ENCODE measurements around the gene SEPTIN2.
"Not testable (repeated sequence)": the region's sequence is repeated elsewhere in the genome, so short reads cannot be mapped to it uniquely, and the experiment has no call there.

Gene SEPTIN2

GRCh38 chr2:241354668-241355658 is 39.2 kb downstream of the SEPTIN2 start:
- peak; percentile 48 for DNase-seq

- DNase-seq, result peak; percentile 96
Measured at GRCh38 chr2:241355983-241356870, 40.5 kb downstream of the SEPTIN2 start, which contains the start of gene FARP2. FARP2 (plus strand) TSS chr2:241356285; CDS start chr2:241373108, 16,823 bp downstream.

DNA sequence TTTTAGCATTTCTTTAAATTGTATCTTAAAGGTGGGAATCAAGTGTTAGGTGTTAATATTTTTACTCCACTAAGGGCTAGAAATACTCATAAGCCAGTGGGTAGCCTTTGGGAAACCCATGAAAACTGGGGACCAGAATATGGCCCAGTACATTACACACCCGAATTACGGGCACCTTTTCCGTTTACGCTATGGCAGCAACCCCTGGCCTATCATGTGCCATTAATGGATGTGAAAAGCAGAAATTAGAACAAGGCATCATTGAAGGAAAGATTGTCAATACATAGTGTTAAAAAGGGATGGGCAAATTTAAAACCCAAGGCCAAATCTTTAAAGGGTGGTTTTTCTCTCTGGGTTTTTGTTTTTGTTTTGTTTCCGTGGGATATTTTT is 41.1 kb downstream of the SEPTIN2 start:
- no peak for DNase-seq

DNA sequence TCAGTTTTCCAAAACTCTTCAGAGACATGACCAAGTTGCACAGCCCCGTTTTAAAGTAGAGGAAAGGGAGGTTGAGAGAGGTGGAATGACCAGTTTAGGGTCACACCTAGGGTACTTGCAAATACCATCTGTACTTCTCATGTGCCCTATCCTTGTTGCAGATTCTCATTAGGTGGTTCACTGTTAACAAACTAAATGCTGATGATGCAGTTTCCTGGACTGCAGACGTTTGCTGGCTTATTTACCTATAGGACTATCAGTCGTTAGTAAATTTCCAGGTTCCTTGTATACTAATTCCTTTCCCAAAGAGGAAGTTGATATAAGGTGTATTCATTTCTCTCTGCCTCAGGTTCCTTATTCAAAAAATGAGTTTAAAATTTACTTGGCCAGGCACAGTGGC is 41.8 kb downstream of the SEPTIN2 start:
- no peak for DNase-seq

DNA sequence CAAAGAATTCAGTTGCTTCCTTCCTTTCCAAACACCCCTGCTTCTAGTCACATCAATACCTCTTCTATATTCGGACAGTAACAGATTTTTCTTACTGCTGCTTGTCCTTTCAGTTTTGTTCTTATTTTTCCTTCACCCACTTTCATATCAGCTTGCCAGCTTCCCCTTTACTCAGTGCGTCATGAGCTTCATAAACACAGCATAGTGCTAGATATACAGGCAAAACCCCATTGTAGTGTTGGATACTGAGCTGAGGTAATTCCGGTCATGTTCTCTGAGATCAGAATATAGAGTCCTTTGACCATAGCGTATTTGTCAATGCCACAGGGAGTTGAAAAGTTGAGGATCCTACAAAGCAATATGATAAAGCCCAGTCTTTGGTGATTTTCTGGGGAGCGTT is 42.7 kb downstream of the SEPTIN2 start:
- peak; percentile 90 for DNase-seq

DNA sequence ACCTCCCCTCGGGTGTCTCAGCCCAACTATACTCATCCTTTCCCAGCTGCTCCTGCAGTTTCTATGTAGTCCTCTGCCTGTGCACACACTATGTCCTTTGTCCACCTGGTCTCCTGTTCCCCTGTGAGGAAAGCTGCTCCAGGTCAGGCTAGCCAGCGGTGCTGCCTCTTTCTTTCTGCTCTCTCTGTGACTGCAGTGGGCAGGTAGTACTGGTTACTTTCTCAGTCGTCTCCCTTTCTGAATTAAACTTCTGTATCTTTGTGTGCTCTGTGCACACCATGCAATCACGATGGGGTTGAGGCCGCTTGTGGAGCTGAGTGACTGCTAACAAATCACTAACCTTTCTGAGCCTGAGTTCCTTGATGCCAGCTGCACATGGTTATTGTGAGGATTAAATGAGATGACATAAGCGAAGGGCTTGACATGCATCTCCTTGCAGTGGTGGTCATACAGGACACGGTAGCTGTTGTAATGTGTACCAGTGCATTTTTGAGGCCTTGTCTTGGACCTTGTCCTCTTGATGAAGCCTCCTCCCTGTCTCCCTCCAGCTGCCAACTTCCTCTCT is 43.8 kb downstream of the SEPTIN2 start:
- DNase-seq, result no peak

- DNase-seq, result no peak
Measured at GRCh38 chr2:241363426-241363825, 47.7 kb downstream of the SEPTIN2 start.

DNA sequence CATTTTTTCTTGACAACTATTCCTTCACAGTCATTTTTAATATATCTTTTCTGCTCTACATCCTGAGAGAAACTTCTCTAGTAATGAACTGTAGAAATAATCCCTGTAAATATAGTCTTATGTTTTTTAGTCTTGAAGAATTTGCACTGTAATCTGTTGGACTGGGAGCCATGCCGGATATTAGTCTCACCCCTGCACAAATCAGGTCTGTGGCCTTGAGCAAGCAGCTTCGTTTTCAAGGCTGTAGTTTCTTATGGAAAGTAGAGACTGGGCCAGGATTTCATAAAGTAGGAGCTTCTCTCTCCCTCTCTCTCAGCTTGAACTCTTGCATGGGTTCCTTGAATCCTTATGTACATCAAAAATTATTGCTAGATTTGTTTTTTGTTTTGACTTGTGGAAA is 49.1 kb downstream of the SEPTIN2 start:
- DNase-seq, result no peak

GRCh38 chr2:241366678-241367077 is 51.0 kb downstream of the SEPTIN2 start:
- DNase-seq, result no peak

DNA sequence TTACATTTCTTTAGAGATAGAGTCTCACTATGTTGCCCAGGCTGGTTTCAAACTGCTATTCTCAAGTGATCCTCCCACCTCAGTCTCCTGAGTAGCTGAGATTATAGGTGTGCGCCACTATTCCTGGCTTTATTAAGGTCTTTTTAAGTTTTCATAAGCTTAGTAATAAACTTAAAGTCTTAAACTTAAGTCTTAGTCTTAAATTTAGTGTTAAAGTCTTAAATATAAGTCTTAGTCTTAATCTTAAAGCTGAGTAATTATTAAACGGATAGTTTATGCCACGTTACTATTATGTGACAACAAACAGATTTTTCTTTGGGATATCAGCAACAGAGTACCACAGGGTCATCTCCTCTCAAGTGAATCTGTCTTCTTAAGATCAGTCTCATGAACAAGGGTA is 52.9 kb downstream of the SEPTIN2 start:
- DNase-seq, result no peak

- DNase-seq, result no peak
Measured at GRCh38 chr2:241372361-241372992, 56.8 kb downstream of the SEPTIN2 start.

DNA sequence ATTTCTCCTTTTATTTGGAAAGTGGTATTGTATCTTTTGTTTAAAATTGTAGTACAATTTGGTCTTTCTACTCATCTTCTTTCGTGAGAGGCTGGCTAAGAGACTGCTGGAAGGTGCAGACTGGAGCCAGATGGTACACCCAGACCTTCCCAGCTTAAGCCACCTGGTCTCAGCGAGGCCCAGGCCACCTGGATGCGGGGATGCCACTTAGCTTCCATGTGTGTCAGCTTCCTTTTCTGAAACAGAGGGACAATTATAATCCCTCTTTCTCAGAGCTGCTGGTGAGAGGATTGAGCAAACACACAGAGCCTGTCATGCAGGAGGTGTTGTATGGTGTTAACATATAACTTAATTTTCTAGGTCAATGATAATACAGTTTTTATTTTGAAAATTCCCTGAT is 57.7 kb downstream of the SEPTIN2 start:
- DNase-seq, result peak; percentile 26

- DNase-seq, result not testable (repeated sequence)
Measured at GRCh38 chr2:241373906-241374305, 58.2 kb downstream of the SEPTIN2 start.

DNA sequence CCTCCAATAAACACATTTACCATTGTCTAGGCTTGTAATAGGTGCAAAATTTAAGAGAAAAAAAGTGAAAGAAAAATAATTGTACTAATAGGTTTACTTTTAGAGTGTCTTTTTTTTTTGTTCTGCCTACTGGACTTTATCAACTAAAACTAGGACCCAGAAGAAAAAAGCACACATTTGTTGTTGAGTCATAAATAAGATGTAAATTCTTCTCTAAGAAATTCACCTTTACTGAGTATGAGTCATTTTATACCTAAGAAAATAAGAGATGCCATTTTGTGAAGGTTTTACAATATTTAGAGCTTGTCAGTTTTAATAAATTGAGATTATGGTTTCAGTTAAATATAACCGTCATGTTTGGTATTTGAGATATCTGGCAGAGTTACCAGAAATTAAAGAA is 59.6 kb downstream of the SEPTIN2 start:
- DNase-seq, result no peak

- no peak for DNase-seq
Measured at GRCh38 chr2:241376808-241377207, 61.1 kb downstream of the SEPTIN2 start.

- DNase-seq, result no peak
Measured at GRCh38 chr2:241378816-241379215, 63.1 kb downstream of the SEPTIN2 start.

GRCh38 chr2:241379481-241380480 is 64.1 kb downstream of the SEPTIN2 start:
- DNase-seq, result no peak

- peak; percentile 8 for DNase-seq
Measured at GRCh38 chr2:241381872-241382271, 66.1 kb downstream of the SEPTIN2 start.

- DNase-seq, result not testable (repeated sequence)
Measured at GRCh38 chr2:241385450-241385849, 69.7 kb downstream of the SEPTIN2 start.

- DNase-seq, result no peak
Measured at GRCh38 chr2:241386519-241386918, 70.8 kb downstream of the SEPTIN2 start.

DNA sequence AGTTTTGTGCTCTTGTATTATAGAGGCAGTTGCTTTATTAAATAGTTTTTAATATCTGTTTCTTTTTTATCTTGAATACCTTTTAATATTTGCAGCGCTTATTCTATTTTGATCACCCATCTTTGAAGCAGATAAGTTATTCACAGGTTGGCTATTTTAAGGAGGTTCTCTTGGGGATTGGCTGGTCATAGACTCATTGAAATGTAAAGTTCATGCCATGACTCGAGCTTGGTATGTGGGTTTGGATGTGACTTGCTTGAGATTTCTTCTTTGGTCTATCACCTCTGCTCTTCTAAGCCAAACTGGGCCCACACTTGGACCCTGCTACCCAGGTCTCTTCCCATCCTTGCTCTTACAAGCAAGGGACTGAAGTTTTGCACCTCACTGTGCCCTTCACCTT is 74.0 kb downstream of the SEPTIN2 start:
- DNase-seq, result no peak
